ENCODE measurements around the gene DCXR.
A peak's percentile ranks its signal among the peaks of the same experiment; 100 is the strongest.

Gene DCXR

GRCh38 chr17:82054351-82055022 lies 17.0 kb upstream of the DCXR start:
- no peak for DNase-seq

GRCh38 chr17:82053556-82054263 lies 16.2 kb upstream of the DCXR start:
- DNase-seq = no peak

- DNase-seq = no peak
These were observed 15.6 kb upstream of the DCXR start for GRCh38 chr17:82053130-82053529.

GRCh38 chr17:82052638-82053059 lies 15.2 kb upstream of the DCXR start:
- no peak for DNase-seq

- peak; percentile 8 for DNase-seq
These were observed 14.5 kb upstream of the DCXR start, which contains the start of the genes GPS1 and RFNG for GRCh38 chr17:82051776-82052637. GPS1 (plus strand) TSS chr17:82051898; CDS start chr17:82051932, 34 bp downstream. RFNG (minus strand) TSS chr17:82051811; CDS start chr17:82051766, 45 bp downstream.

- no peak for DNase-seq
These were observed 13.5 kb upstream of the DCXR start for GRCh38 chr17:82050761-82051641.

- DNase-seq = no peak
These were observed 12.8 kb upstream of the DCXR start for GRCh38 chr17:82050152-82050760.

- no peak for DNase-seq
These were observed 12.0 kb upstream of the DCXR start for GRCh38 chr17:82049521-82049971.

- DNase-seq = no peak
These were observed 11.6 kb upstream of the DCXR start for GRCh38 chr17:82049106-82049505.

- no peak for DNase-seq
These were observed 11.1 kb upstream of the DCXR start for GRCh38 chr17:82048571-82048971.

GRCh38 chr17:82047914-82048570 lies 10.5 kb upstream of the DCXR start:
- DNase-seq = no peak

GRCh38 chr17:82047379-82047778 lies 9.9 kb upstream of the DCXR start:
- no peak for DNase-seq

- DNase-seq = no peak
These were observed 9.4 kb upstream of the DCXR start for GRCh38 chr17:82046903-82047302.

- no peak for DNase-seq
These were observed 8.5 kb upstream of the DCXR start for GRCh38 chr17:82045936-82046484.

- no peak for DNase-seq
These were observed 6.0 kb upstream of the DCXR start for GRCh38 chr17:82043507-82043906.

GRCh38 chr17:82042649-82043048 lies 5.2 kb upstream of the DCXR start:
- DNase-seq = no peak

- peak; percentile 75 for DNase-seq
These were observed 3.8 kb upstream of the DCXR start for GRCh38 chr17:82041144-82041814.

- DNase-seq = no peak
These were observed 2.3 kb upstream of the DCXR start for GRCh38 chr17:82039695-82040299.

GRCh38 chr17:82038796-82039409 lies 1.4 kb upstream of the DCXR start:
- peak; percentile 84 for DNase-seq

GRCh38 chr17:82037889-82038195 lies 345 bp upstream of the DCXR start:
- DNase-seq = no peak
